Heart right ventricle (tissue), 16 donors: Measurements from ENCODE around the gene CYP2A6. TPM values are rescaled to one million over a fixed set of nuclear protein-coding genes. Genes with fewer than 3 reads are reported as not detected.
"Not testable (repeated sequence)": the region's sequence is repeated elsewhere in the genome, so short reads cannot be mapped to it uniquely, and the experiment has no call there.

ENCODE experiments used
- ATAC-seq, 8 donors: fragments of 200-7000 bp; cut with Tn5 transposase; one replicate each; pipeline ENCODE4 v1.9.1; 2020; ENCODE audit warnings: mild to moderate bottlenecking in 8 of 8, moderate library complexity in 8 of 8, moderate number of reproducible peaks in 1 of 8
- DNase-seq, 2 donors: peaks; one replicate each; pipeline ENCODE4 v3.0.0-alpha.2; 2020
- H3K27ac ChIP-seq, 10 donors: fragments of 200-600 bp; sonication (generic) in 2 of 10; one replicate each; pipeline versions ENCODE4 v1.5.0 to v1.8.0; 2020 to 2022; ENCODE audit warnings: mild to moderate bottlenecking in 3 of 10
- H3K27me3 ChIP-seq, 7 donors: fragments of 200-600 bp; one replicate each; pipeline ENCODE4 v1.8.0; 2021 to 2022; ENCODE audit warnings: mild to moderate bottlenecking in 2 of 7
- H3K36me3 ChIP-seq, 9 donors: fragments of 200-600 bp; sonication (generic) in 1 of 9; one replicate each; pipeline versions ENCODE4 v1.5.0 to v1.8.0; 2020 to 2022; ENCODE audit warnings: mild to moderate bottlenecking in 2 of 9
- H3K4me1 ChIP-seq, 9 donors: fragments of 200-600 bp; sonication (generic) in 1 of 9; one replicate each; pipeline versions ENCODE4 v1.5.0 to v1.8.0; 2020 to 2022; ENCODE audit warnings: mild to moderate bottlenecking in 4 of 9
- H3K4me3 ChIP-seq, 10 donors: fragments of 200-600 bp; sonication (generic) in 2 of 10; one replicate each; pipeline versions ENCODE4 v1.5.0 to v1.8.0; 2020 to 2022; ENCODE audit warnings: mild to moderate bottlenecking in 7 of 10, moderate library complexity in 2 of 10
- H3K9me3 ChIP-seq, 11 donors: fragments of 200-600 bp in 10 of 11; sonication (generic) in 2 of 11; one replicate each; pipeline versions ENCODE4 v1.5.0 to v1.8.0; 2013 to 2022; ENCODE audit warnings: mild to moderate bottlenecking in 2 of 11, control low read depth in 1 of 11, moderate library complexity in 1 of 11
- CTCF ChIP-seq, 9 donors: fragments of 200-600 bp; sonication (generic) in 2 of 9; IDR thresholded peaks; one replicate each; pipeline versions ENCODE4 v1.5.0 to v1.8.0; 2021 to 2022; ENCODE audit warnings: antibody characterized with exemption in 9 of 9, mild to moderate bottlenecking in 5 of 9, moderate library complexity in 1 of 9
- WGBS, 2 donors: extraction: QIAGEN DNeasy Blood & Tissue Kit; methylation state at CpG; one replicate each; pipeline ENCODE4 v1.1.7; 2013; ENCODE audit warnings: inconsistent platforms in 1 of 2; 5-methylcytosine and 5-hydroxymethylcytosine counted together
- intact Hi-C, 10 donors: fragments of 100-400 bp; cut with DNase I; formaldehyde crosslinking; loops; one replicate each; pipeline versions ENCODE4 v1.11.1 to v1.14.2; 2022
- polyA plus RNA-seq, 2 donors: library from polyadenylated mRNA; stranded (reverse); fragments of 200-250 nt; gene quantifications; one replicate each; pipeline ENCODE4 v1.2.3, GENCODE V29; 2013
- total RNA-seq, 10 donors: library from RNA; stranded (reverse); fragmentation: NEBNext Ultra II Directional in 3 of 10; extraction: Animal tissue kit (Norgen Biotek cat#: 25700) in 3 of 10; gene quantifications; one replicate each; pipeline versions ENCODE4 v1.2.1 to v1.2.4, GENCODE V29; 2021 to 2023
- donor health status: Arrhythmogenic right ventricular cardiomyopathy.
- donor health status: ischemic (EF 13 %, LVEDD 7.1; RV severe dilation, severe dysfunction).
- donor health status: healthy with polysubstance abuse.
- donor health status: DM: no; HTN: yes; CAD: no.
- donor health status: DM: no; HTN: no; CAD: no.
- donor health status: ischemic (EF 25% LVEDD 6.9; RV normal size, moderate dysfunction).
- donor health status: ischemic (EF 25% LVEDD 5.7; RV mildly dilated, moderate dysfunction).
- donor health status: healthy.
- donor health status: DM: yes; HTN: yes; CAD: no.
- donor health status: Ischemic cardiomyopathy.
- donor health status: ischemic (EF 35%, LVEDD 5.7; RV mildly dilated, moderate dysfunction).
- donor health status: nonischemic (EF 11% LVEDD 7.7; RV severe dilation, severe dysfunction).
- donor health status: DM: yes; HTN: yes; CAD: no.
- donor health status: PGD.
- donor health status: ischemic (EF 29% LVEDD 5.4; RV normal size, mild dysfunction).
- donor health status: nonischemic (EF 23%, LVEDD 6.1; RV moderate dilation, normal function).

Gene CYP2A6
- total and polyA plus RNA-seq, 12 donors: not detected

GRCh38 chr19:40836754-40837429 is 13.4 kb downstream of the CYP2A6 start:
- H3K4me1 ChIP-seq: peaks cover 0 to 10% (median 0%) of the 10 kb centered on the region in 9 donors
- no peaks in the 10 kb centered on the region for H3K9me3 ChIP-seq
- no peak overlapping the region for H3K4me3 ChIP-seq
- no peak for DNase-seq
- no peak for ATAC-seq
- no peaks in the 10 kb centered on the region for H3K27me3 ChIP-seq
- H3K27ac ChIP-seq: no peak overlapping the region
- intact Hi-C loops: no loop called here
- no peak for TF ChIP-seq CTCF (IDR thresholded peaks at IDR 0.05)
- whole genome bisulfite sequencing, 2 donors: 87% methylated on average over 6 of the region's 6 CpGs
- no peaks in the 10 kb centered on the region for H3K36me3 ChIP-seq

GRCh38 chr19:40833728-40834533 is 16.3 kb downstream of the CYP2A6 start:
- peaks cover 0 to 14% (median 0%) of the 10 kb centered on the region in 9 donors for H3K4me1 ChIP-seq
- H3K4me3 ChIP-seq, DNase-seq, intact Hi-C loops, H3K9me3 ChIP-seq, H3K27me3 ChIP-seq, H3K36me3 ChIP-seq: not testable (repeated sequence)
- peak overlapping the region in 1 of 10 donors; percentile 16 for H3K27ac ChIP-seq
- ATAC-seq: peak in 2 of 8 donors; percentile 8 to 52
- 53 to 59% methylated on average over 7 of the region's 7 CpGs for WGBS, 2 donors

- peaks cover 0 to 14% (median 0%) of the 10 kb centered on the region in 9 donors for H3K4me1 ChIP-seq
- H3K27me3 ChIP-seq, H3K27ac ChIP-seq, H3K4me3 ChIP-seq, intact Hi-C loops, DNase-seq, H3K9me3 ChIP-seq, H3K36me3 ChIP-seq, ATAC-seq: not testable (repeated sequence)
- 75 to 79% methylated on average over 4 of the region's 4 CpGs for WGBS, 2 donors
Observed at GRCh38 chr19:40832431-40832790, 17.8 kb downstream of the CYP2A6 start.

GRCh38 chr19:40831502-40832430 is 18.5 kb downstream of the CYP2A6 start:
- no peaks in the 10 kb centered on the region for H3K9me3 ChIP-seq
- peaks cover 0 to 15% (median 6%) of the 10 kb centered on the region in 9 donors for H3K36me3 ChIP-seq
- 86 to 87% methylated on average over 7 of the region's 7 CpGs for WGBS, 2 donors
- no peak overlapping the region for H3K27ac ChIP-seq
- intact Hi-C loops: no loop called here
- peaks cover 0 to 14% (median 0%) of the 10 kb centered on the region in 9 donors for H3K4me1 ChIP-seq
- ATAC-seq (peak in 1 of 8 donors; percentile 42), DNase-seq (no peak)
- TF ChIP-seq CTCF (IDR thresholded peaks at IDR 0.05): no peak
- H3K4me3 ChIP-seq: no peak overlapping the region
- H3K27me3 ChIP-seq: no peaks in the 10 kb centered on the region

GRCh38 chr19:40830741-40831140 is 19.5 kb downstream of the CYP2A6 start:
- 96 to 97% methylated on average over 16 of the region's 16 CpGs for WGBS, 2 donors
- peaks cover 0 to 17% (median 7%) of the 10 kb centered on the region in 9 donors for H3K36me3 ChIP-seq
- H3K27me3 ChIP-seq, ATAC-seq, DNase-seq, H3K4me3 ChIP-seq, intact Hi-C loops, H3K27ac ChIP-seq, H3K9me3 ChIP-seq: not testable (repeated sequence)
- peaks cover 0 to 14% (median 0%) of the 10 kb centered on the region in 9 donors for H3K4me1 ChIP-seq
